KOPT-K1 (cell line): ENCODE data around the gene SREBF1.

Experiments used
- H3K27ac ChIP-seq: fragments of 200-600 bp; sonication (generic); 2 replicates; pipeline ENCODE4 v1.5.1; 2016; ENCODE audit warnings: antibody characterized with exemption, mild to moderate bottlenecking, low read depth, low read length; ENCODE audit not compliant: poor library complexity, severe bottlenecking
- H3K36me3 ChIP-seq: fragments of 200-600 bp; sonication (generic); 2 replicates; pipeline ENCODE4 v1.5.1; 2017; ENCODE audit warnings: antibody characterized with exemption, mild to moderate bottlenecking, low read length, moderate library complexity; ENCODE audit not compliant: insufficient read depth
- H3K9me3 ChIP-seq: fragments of 200-600 bp; sonication (generic); 2 replicates; pipeline ENCODE4 v1.5.1; 2017; ENCODE audit warnings: antibody characterized with exemption, low read length, mild to moderate bottlenecking; ENCODE audit not compliant: insufficient read depth, poor library complexity, severe bottlenecking

The SREBF1 gene

GRCh38 chr17:17781591-17782496, 54.9 kb downstream of the SREBF1 start:
- H3K27ac ChIP-seq: peak overlapping the region; percentile 58
- peaks cover 10% of the 10 kb centered on the region; the same call in 1 of the 2 replicates for H3K36me3 ChIP-seq
- no peaks in the 10 kb centered on the region for H3K9me3 ChIP-seq

DNA sequence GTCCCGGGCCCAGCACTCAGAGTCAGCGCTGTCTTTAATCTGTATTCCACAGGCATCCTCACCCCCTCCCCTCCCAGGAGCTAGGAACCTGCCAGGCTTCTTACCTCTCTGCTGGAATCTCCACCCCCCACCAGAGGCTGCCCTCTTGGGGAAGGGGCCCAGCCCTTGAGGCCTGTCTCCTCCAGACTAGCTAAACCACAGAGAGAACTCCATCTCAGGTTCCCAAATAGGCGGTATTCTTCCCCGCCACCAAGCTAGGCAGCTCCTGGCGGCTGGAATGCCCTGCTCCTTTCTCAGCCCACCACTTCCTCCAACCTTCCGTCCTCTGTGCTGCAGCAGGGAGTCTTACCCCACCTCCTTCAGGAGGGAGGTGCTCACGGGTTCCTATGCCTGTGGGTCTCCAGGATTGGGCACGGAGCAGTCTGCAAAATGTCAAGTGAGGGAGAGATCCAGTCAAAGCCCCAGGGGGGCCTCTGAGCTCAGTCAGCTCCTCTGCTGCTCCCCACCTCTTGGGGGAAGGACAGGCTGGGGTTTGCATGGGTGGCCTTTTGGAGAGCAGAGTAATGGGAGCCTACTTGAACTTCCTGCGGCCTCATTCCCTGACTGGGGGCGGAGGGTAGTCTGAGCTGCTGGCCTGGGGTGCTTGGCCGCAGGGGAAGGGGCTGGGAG, 55.7 kb downstream of the SREBF1 start:
- H3K27ac ChIP-seq: no peak overlapping the region
- H3K36me3 ChIP-seq: peaks cover 10% of the 10 kb centered on the region; the same call in 1 of the 2 replicates

GRCh38 chr17:17779015-17779611, 57.7 kb downstream of the SREBF1 start:
- H3K9me3 ChIP-seq: no peaks in the 10 kb centered on the region
- peaks cover 10% of the 10 kb centered on the region; the same call in 1 of the 2 replicates for H3K36me3 ChIP-seq
- H3K27ac ChIP-seq: no peak overlapping the region

More for the DNA sequence above, 55.7 kb downstream of the SREBF1 start:
- H3K9me3 ChIP-seq: no peaks in the 10 kb centered on the region

GRCh38 chr17:17778308-17779014, 58.3 kb downstream of the SREBF1 start:
- Histone ChIP-seq H3K9me3 (no peaks in the 10 kb centered on the region), H3K27ac (no peak overlapping the region)

GRCh38 chr17:17776889-17777288, 59.9 kb downstream of the SREBF1 start:
- H3K27ac ChIP-seq: no peak overlapping the region
- H3K36me3 ChIP-seq: peaks cover 10% of the 10 kb centered on the region; the same call in 1 of the 2 replicates
- H3K9me3 ChIP-seq: no peaks in the 10 kb centered on the region

More at GRCh38 chr17:17778308-17779014, 58.3 kb downstream of the SREBF1 start:
- peaks cover 10% of the 10 kb centered on the region; the same call in 1 of the 2 replicates for H3K36me3 ChIP-seq

DNA sequence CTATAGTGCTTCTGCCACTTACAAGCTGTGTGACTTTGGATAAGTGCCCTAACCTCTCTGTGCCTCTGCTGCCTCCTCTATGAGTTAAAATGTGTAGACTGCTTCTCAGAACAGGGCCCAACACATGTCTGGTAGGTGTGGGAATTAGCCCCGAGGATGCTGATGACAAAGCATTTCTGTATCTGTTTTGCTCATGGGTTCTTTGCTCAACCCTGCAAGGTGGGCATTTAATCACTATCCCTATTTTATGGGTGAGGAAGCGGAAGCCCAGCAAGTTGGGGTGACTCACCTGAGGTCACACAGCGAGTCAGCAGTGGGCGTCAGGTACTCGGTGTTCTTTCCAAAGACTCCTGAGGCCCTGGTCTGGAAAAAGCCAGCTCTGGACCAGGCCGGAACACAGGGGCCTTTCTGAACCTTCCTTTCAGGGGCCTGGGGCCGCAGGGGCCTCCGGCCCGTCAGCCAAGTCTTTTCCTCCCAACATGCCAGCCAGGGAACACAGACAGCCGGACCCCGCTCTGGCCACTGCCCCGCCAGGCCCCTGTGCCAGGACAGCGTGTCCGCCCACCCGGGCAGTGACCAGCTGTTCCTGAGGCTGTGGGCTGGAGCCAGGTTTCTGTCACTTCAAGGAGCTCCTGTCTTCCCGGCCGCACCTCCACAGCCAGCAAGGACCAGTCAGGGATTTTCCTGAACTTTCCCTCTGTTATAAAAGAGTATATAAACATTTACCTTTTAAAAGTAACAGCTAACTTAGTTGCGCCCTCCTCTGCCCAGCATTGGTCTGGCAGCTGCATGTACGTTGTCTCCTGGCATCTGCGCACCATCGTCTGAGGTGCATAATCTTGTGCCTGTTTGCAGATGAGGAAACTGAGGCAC, 62.5 kb downstream of the SREBF1 start:
- Histone ChIP-seq H3K9me3 (no peaks in the 10 kb centered on the region), H3K36me3 (peaks cover 10% of the 10 kb centered on the region; the same call in 1 of the 2 replicates), H3K27ac (no peak overlapping the region)

DNA sequence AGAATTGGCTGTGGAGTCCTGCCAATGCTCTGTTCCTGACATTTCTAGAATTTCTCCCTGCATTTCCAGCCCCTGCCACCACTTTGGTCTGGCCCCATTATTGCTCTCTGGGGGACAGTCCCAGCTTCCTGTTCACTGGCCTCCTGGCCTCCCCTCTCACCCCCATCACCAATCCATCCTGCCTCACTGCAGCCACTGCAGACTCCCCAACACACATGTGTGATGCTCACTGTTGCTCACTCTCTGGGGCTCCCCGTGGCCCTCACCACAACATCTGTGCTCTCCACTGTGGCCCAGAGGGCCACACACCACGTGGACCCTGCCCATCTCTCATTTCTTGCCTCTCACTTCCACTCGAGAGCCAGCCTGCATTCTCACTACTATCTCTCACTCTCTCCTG, 64.6 kb downstream of the SREBF1 start:
- no peaks in the 10 kb centered on the region for H3K9me3 ChIP-seq
- no peaks in the 10 kb centered on the region for H3K36me3 ChIP-seq
- H3K27ac ChIP-seq: no peak overlapping the region

- Histone ChIP-seq H3K9me3 (no peaks in the 10 kb centered on the region), H3K36me3 (no peaks in the 10 kb centered on the region), H3K27ac (no peak overlapping the region)
These were observed 65.1 kb downstream of the SREBF1 start for GRCh38 chr17:17771498-17772201.

- no peaks in the 10 kb centered on the region for H3K36me3 ChIP-seq
- no peak overlapping the region for H3K27ac ChIP-seq
- no peaks in the 10 kb centered on the region for H3K9me3 ChIP-seq
These were observed 66.1 kb downstream of the SREBF1 start for GRCh38 chr17:17770632-17771044.

DNA sequence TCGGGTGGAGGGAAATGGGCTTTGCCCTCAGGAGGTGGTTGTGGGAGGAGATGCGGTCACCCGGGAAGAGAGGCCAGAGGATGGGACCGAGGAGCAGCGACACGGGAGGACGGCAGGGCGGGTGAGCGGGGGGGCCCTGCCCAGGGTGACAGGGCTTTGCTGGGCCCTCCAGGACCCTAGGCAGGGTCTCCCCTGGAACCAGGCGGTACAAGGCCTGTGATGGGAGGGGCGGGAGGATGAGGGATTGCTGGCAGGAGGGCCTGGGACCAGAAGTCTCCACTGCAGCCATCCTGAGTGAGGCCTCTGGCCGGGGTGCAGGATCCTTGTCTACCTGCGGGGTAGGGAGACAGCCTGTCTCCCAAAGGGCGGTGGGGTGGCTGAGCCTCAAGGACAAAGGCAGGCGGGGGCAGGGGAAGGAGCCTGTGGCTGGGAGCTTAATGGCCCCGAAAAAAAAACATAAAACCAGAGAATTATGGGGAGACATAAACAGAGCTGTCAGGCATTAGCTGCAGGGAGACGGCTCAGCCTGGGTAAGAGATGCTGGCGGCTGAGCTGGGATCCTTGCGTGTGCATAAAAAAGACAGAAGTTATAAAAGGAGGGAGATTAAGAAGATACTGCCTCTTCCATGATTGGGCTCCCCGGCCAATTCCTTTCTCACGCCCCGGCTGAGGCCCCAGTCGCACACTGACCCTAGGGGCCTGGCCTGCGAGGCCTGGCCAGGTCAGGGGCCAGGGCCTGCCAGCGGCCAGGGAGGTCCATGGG, 66.7 kb downstream of the SREBF1 start:
- no peaks in the 10 kb centered on the region for H3K9me3 ChIP-seq
- no peak overlapping the region for H3K27ac ChIP-seq
- H3K36me3 ChIP-seq: no peaks in the 10 kb centered on the region

DNA sequence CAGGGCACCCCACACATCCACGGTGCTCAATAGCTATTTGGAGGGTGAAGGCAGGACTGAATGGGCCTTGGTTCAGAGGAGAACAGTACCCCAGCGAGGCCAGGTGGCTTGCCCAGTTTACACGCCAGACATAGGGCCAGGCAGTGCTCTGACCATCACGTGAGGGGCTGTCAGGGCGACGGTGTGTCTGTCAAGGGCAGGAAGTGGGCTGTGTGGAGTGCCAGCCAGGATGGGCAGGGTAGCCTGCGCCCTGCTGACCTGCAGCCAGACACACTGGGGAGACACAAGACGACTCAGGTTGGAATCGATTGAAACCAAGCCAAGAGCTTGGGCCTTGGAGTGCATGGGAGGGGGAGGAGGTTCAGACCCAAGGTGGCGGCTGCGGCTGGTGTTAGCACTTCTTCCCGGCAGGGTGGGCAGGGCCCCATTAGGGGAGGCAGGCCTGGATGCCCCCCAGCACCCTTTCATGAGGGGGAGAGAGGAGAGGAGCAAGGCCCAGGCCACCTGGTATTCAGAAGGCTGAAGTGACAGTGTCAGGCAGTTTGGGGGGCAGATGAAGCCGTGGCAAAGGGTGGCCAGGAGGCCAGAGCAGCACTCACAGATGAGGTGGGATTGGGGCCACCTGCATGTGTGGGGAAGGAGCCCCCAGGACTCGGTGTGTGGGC, 68.2 kb downstream of the SREBF1 start:
- no peaks in the 10 kb centered on the region for H3K9me3 ChIP-seq
- H3K36me3 ChIP-seq: no peaks in the 10 kb centered on the region
- H3K27ac ChIP-seq: peak overlapping the region; percentile 41

DNA sequence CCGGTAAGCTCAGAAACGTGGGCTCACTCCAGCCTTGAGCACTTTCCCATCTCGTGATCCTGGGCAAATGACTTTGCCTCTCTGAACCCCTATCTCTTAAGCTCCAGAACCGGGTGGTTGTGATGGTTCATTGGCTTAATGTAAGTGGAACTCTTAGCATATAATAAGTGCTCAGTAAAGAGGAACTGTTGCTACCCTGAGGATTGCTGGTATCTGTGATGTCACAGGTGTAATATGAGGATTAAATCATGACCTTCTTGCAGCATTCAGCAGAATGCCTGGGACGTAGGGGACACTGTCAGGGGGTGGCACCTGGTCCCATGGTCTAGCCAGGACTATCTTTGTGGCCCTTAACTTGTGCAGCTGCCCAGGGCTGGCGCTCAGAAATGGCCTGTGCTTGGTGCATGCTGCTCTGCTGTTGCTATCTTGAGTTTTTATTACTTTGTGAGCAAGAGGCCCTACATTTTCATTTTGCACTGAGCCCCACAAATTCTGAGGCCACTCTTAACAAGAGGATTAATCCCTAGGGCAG, 68.8 kb downstream of the SREBF1 start:
- Histone ChIP-seq H3K27ac (peak overlapping the region; percentile 41), H3K36me3 (no peaks in the 10 kb centered on the region; the same call in 1 of the 2 replicates)

More for the DNA sequence above, 68.8 kb downstream of the SREBF1 start:
- H3K9me3 ChIP-seq: no peaks in the 10 kb centered on the region
